GM18505 (cell line): ENCODE data around the gene DDRGK1.

Experiments used
- ATAC-seq: cut with Tn5 transposase; IDR thresholded peaks from one replicate; pipeline ENCODE4 v1.9.1; 2021; ENCODE audit not compliant: unreplicated experiment
- POLR2A ChIP-seq: IDR thresholded peaks from 4 replicates; pipeline ENCODE4 v1.6.1; 2011; ENCODE audit warnings: borderline replicate concordance; ENCODE audit not compliant: insufficient read depth, insufficient read length; ENCODE audit errors: extremely low read depth

Gene DDRGK1

GRCh38 chr20:3204124-3204794 lies at the start of gene DDRGK1:
TSS of gene DDRGK1 (minus strand) at chr20:3204682. CDS start at chr20:3204627, 55 bp downstream.
- peak; percentile 88 for TF ChIP-seq POLR2A
- ATAC-seq: peak; percentile 76

- no peak for ATAC-seq
- no peak for TF ChIP-seq POLR2A
These were observed 47.3 kb upstream of the DDRGK1 start for GRCh38 chr20:3251806-3252205.

- no peak for TF ChIP-seq POLR2A
- ATAC-seq: no peak
These were observed 45.6 kb upstream of the DDRGK1 start for GRCh38 chr20:3250091-3250504.

- ATAC-seq: no peak
These were observed 44.5 kb upstream of the DDRGK1 start for GRCh38 chr20:3248993-3249347.

GRCh38 chr20:3248167-3248992 lies 43.9 kb upstream of the DDRGK1 start:
- ATAC-seq: no peak
- TF ChIP-seq POLR2A: no peak

More at GRCh38 chr20:3248993-3249347, 44.5 kb upstream of the DDRGK1 start:
- no peak for TF ChIP-seq POLR2A

- TF ChIP-seq POLR2A: no peak
- ATAC-seq: no peak
These were observed 43.2 kb upstream of the DDRGK1 start for GRCh38 chr20:3247638-3248037.

GRCh38 chr20:3246682-3247081 lies 42.2 kb upstream of the DDRGK1 start:
- no peak for ATAC-seq
- no peak for TF ChIP-seq POLR2A

GRCh38 chr20:3245711-3246110 lies 41.2 kb upstream of the DDRGK1 start:
- no peak for ATAC-seq
- TF ChIP-seq POLR2A: no peak

- ATAC-seq: no peak
- TF ChIP-seq POLR2A: no peak
These were observed 40.7 kb upstream of the DDRGK1 start for GRCh38 chr20:3245156-3245555.

- no peak for ATAC-seq
- no peak for TF ChIP-seq POLR2A
These were observed 40.1 kb upstream of the DDRGK1 start for GRCh38 chr20:3244613-3245012.

GRCh38 chr20:3243718-3244358 lies 39.4 kb upstream of the DDRGK1 start:
- TF ChIP-seq POLR2A: no peak
- no peak for ATAC-seq

- ATAC-seq: no peak
- TF ChIP-seq POLR2A: no peak
These were observed 37.8 kb upstream of the DDRGK1 start for GRCh38 chr20:3242172-3242692.

- no peak for TF ChIP-seq POLR2A
- ATAC-seq: no peak
These were observed 36.4 kb upstream of the DDRGK1 start for GRCh38 chr20:3240776-3241363.
